Keratinocyte (primary cell): ENCODE data around the gene MED29. TPM values are rescaled to one million over a fixed set of nuclear protein-coding genes. Genes with fewer than 3 reads are reported as not detected.

Experiments used
- DNase-seq: peaks from one replicate; pipeline ENCODE4 v3.0.0-alpha.2; 2011; ENCODE audit warnings: low read depth, missing footprints, low spot score
- FAIRE-seq: peaks from 2 replicates; lab custom pipeline; 2011; peaks lifted over from hg19 to GRCh38; lab: Jason Lieb, UNC
- H2AFZ ChIP-seq: 2 replicates; pipeline ENCODE4 v1.6.0; 2012; ENCODE audit warnings: low read length, control low read depth, inconsistent platforms; ENCODE audit not compliant: control insufficient read depth
- H3K27ac ChIP-seq: 2 replicates; pipeline ENCODE4 v1.5.1; 2011; ENCODE audit warnings: low read length; ENCODE audit not compliant: control insufficient read depth, insufficient read depth
- H3K27me3 ChIP-seq: 3 replicates; pipeline ENCODE4 v1.6.0; 2011; ENCODE audit warnings: low read length; ENCODE audit not compliant: control insufficient read depth, insufficient read depth; ENCODE audit errors: extremely low read depth
- H3K36me3 ChIP-seq, 2 experiments: 2 replicates in 1 of 2; 3 replicates in 1 of 2; pipeline ENCODE4 v1.5.1; 2011; ENCODE audit warnings: low read length in 2 of 2, mild to moderate bottlenecking in 1 of 2; ENCODE audit not compliant: control insufficient read depth in 2 of 2, insufficient read depth in 2 of 2; ENCODE audit errors: extremely low read depth in 1 of 2
- H3K4me1 ChIP-seq: 3 replicates; pipeline ENCODE4 v1.5.1; 2011; ENCODE audit warnings: low read length; ENCODE audit not compliant: control insufficient read depth, insufficient read depth; ENCODE audit errors: extremely low read depth
- H3K4me2 ChIP-seq: 3 replicates; pipeline ENCODE4 v1.6.0; 2011; ENCODE audit warnings: low read depth, low read length; ENCODE audit not compliant: control insufficient read depth, insufficient read depth; ENCODE audit errors: extremely low read depth
- H3K4me3 ChIP-seq, 3 experiments: fragments of 200-600 bp in 1 of 3; sonication (generic) in 1 of 3; 2 replicates in 2 of 3; 3 replicates in 1 of 3; pipeline ENCODE4 v1.5.1; 2011 to 2016; ENCODE audit warnings: low read length in 3 of 3, mild to moderate bottlenecking in 3 of 3, control low read depth in 2 of 3, inconsistent platforms in 1 of 3, low read depth in 1 of 3, mixed read lengths in 1 of 3, mixed run types in 1 of 3, moderate library complexity in 1 of 3; ENCODE audit not compliant: control insufficient read depth in 2 of 3, insufficient read depth in 2 of 3; ENCODE audit errors: extremely low read depth in 1 of 3
- H3K79me2 ChIP-seq: 2 replicates; pipeline ENCODE4 v1.6.0; 2012; ENCODE audit warnings: low read length; ENCODE audit not compliant: control insufficient read depth, insufficient read depth
- H3K9ac ChIP-seq: 3 replicates; pipeline ENCODE4 v1.6.0; 2011; ENCODE audit warnings: low read length; ENCODE audit not compliant: control insufficient read depth, insufficient read depth; ENCODE audit errors: extremely low read depth
- H3K9me1 ChIP-seq: 3 replicates; pipeline ENCODE4 v1.6.0; 2011; ENCODE audit warnings: low read length; ENCODE audit not compliant: control insufficient read depth, insufficient read depth; ENCODE audit errors: extremely low read depth
- H3K9me3 ChIP-seq: 2 replicates; pipeline ENCODE4 v1.5.1; 2012; ENCODE audit warnings: low read depth, low read length; ENCODE audit not compliant: control insufficient read depth
- H4K20me1 ChIP-seq: 3 replicates; pipeline ENCODE4 v1.6.0; 2011; ENCODE audit warnings: low read length; ENCODE audit not compliant: control insufficient read depth, insufficient read depth; ENCODE audit errors: extremely low read depth
- EZH2 ChIP-seq: IDR thresholded peaks from one replicate; pipeline ENCODE4 v1.6.1; 2012; ENCODE audit warnings: inconsistent platforms, mild to moderate bottlenecking, low read length, moderate library complexity
- dilution Hi-C: fragments of 300-500 bp; cut with MboI; formaldehyde crosslinking; loops from one replicate; pipeline ENCODE4 v1.7.0; 2020; ENCODE audit warnings: low sequenced_read_pairs; ENCODE audit not compliant: extremely low pct_ligation_motif_present
- polyA plus RNA-seq, 5 experiments: library from polyadenylated mRNA; depleted of rRNA in 3 of 5; stranded (reverse) in 3 of 5; stranded (forward) in 1 of 5; unstranded in 1 of 5; fragments of >200 nt; gene quantifications; 1 replicate in 1 of 5; 2 replicates in 3 of 5; 3 replicates in 1 of 5; pipeline versions ENCODE4 v1.2.1 to v1.2.3, GENCODE V29; 2011 to 2012; ENCODE audit warnings: missing spikeins in 2 of 5, low read depth in 1 of 5, low replicate concordance in 1 of 5
- TF ChIP-seq, protein P1 (sequence below), 3 experiments: IDR thresholded peaks in 1 of 3; conservative IDR thresholded peaks in 1 of 3; optimal IDR thresholded peaks in 1 of 3; 2 replicates in 2 of 3; 3 replicates in 1 of 3; pipeline versions ENCODE3 to v1.5.1; 2011; ENCODE audit warnings: low read length in 3 of 3, mild to moderate bottlenecking in 3 of 3, moderate library complexity in 2 of 3, control low read depth in 1 of 3, inconsistent platforms in 1 of 3; ENCODE audit not compliant: insufficient read depth in 2 of 3; ENCODE audit errors: extremely low read depth in 1 of 3

Gene MED29
- polyA plus RNA-seq, 1 donor (not counting 4 experiments of a cell fraction or from before 2014, with no cell fraction given), result 14.7 TPM

GRCh38 chr19:39433480-39434079, 42.4 kb downstream of the MED29 start:
- no peak for DNase-seq
- Histone ChIP-seq H3K4me3 (peak overlapping the region in 1 of 3 experiments; percentile 99), H3K27ac (peak overlapping the region; percentile 91), H4K20me1 (peaks cover 15% of the 10 kb centered on the region), H3K9me1 (peaks cover 9% of the 10 kb centered on the region), H3K27me3 (no peaks in the 10 kb centered on the region), H2AFZ (no peak overlapping the region), H3K9ac (peak overlapping the region; percentile 99), H3K36me3 (peaks cover 15 to 29% of the 10 kb centered on the region in 2 experiments), H3K4me1 (peaks cover 23% of the 10 kb centered on the region), H3K9me3 (no peaks in the 10 kb centered on the region), H3K79me2 (peaks cover 28% of the 10 kb centered on the region), H3K4me2 (peak overlapping the region; percentile 99)
- dilution Hi-C loops, result no loop called here
- FAIRE-seq, result no peak
- TF ChIP-seq EZH2, result no peak
- TF ChIP-seq, protein P1, sequence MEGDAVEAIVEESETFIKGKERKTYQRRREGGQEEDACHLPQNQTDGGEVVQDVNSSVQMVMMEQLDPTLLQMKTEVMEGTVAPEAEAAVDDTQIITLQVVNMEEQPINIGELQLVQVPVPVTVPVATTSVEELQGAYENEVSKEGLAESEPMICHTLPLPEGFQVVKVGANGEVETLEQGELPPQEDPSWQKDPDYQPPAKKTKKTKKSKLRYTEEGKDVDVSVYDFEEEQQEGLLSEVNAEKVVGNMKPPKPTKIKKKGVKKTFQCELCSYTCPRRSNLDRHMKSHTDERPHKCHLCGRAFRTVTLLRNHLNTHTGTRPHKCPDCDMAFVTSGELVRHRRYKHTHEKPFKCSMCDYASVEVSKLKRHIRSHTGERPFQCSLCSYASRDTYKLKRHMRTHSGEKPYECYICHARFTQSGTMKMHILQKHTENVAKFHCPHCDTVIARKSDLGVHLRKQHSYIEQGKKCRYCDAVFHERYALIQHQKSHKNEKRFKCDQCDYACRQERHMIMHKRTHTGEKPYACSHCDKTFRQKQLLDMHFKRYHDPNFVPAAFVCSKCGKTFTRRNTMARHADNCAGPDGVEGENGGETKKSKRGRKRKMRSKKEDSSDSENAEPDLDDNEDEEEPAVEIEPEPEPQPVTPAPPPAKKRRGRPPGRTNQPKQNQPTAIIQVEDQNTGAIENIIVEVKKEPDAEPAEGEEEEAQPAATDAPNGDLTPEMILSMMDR (optimal IDR thresholded peaks at IDR 0.05 in 1 of 3, IDR thresholded peaks at IDR 0.05 in 1 of 3, conservative IDR thresholded peaks at IDR 0.05 in 1 of 3; ENCODE audit: extremely low read depth in 1 of 3, insufficient read depth in 2 of 3, low read length in 3 of 3), result no peak

- Histone ChIP-seq H4K20me1 (peaks cover 15% of the 10 kb centered on the region), H2AFZ (no peak overlapping the region), H3K9me1 (peaks cover 9% of the 10 kb centered on the region), H3K27me3 (no peaks in the 10 kb centered on the region), H3K36me3 (peaks cover 15 to 29% of the 10 kb centered on the region in 2 experiments), H3K9me3 (no peaks in the 10 kb centered on the region), H3K4me3 (peak overlapping the region; percentile 92 to 99 (median 99)), H3K9ac (peak overlapping the region; percentile 99), H3K79me2 (peaks cover 28% of the 10 kb centered on the region), H3K27ac (peak overlapping the region; percentile 91), H3K4me2 (peak overlapping the region; percentile 99), H3K4me1 (peaks cover 27% of the 10 kb centered on the region)
- TF ChIP-seq, protein P1 (optimal IDR thresholded peaks at IDR 0.05 in 1 of 3, IDR thresholded peaks at IDR 0.05 in 1 of 3, conservative IDR thresholded peaks at IDR 0.05 in 1 of 3; ENCODE audit: extremely low read depth in 1 of 3, insufficient read depth in 2 of 3, low read length in 3 of 3), result no peak
- TF ChIP-seq EZH2, result no peak
- no peak for DNase-seq
- FAIRE-seq, result no peak
- dilution Hi-C loops, result no loop called here
Measured at GRCh38 chr19:39434123-39435076, 43.2 kb downstream of the MED29 start.
